Body of pancreas (tissue), 4 donors: ENCODE measurements around the gene COX6B1. TPM values are rescaled to one million over a fixed set of nuclear protein-coding genes. Genes with fewer than 3 reads are reported as not detected.

ENCODE experiments used
- ATAC-seq: fragments of 150-250 bp; one replicate; pipeline ENCODE4 v1.9.1; 2016
- DNase-seq, 4 donors: peaks; one replicate each; pipeline ENCODE4 v3.0.0-alpha.2; 2019
- H3K27ac ChIP-seq, 4 donors: fragments of 200-600 bp; sonication (generic); 1 replicate in 3 of 4; 2 replicates in 1 of 4; pipeline versions ENCODE4 v1.5.1 to v1.6.1; 2016 to 2019; ENCODE audit warnings: mild to moderate bottlenecking in 1 of 4, mixed read lengths in 1 of 4, moderate library complexity in 1 of 4
- H3K27me3 ChIP-seq, 2 donors: fragments of 200-600 bp; sonication (generic); one replicate each; pipeline ENCODE4 v1.6.0; 2016; ENCODE audit warnings: mild to moderate bottlenecking in 1 of 2
- H3K36me3 ChIP-seq, 2 donors: fragments of 200-600 bp; sonication (generic); replicated peaks in 1 of 2; 2 replicates each; pipeline ENCODE4 v1.5.1; 2016; ENCODE audit warnings: low read depth in 2 of 2; ENCODE audit not compliant: insufficient read depth in 1 of 2
- H3K4me1 ChIP-seq: fragments of 200-600 bp; sonication (generic); one replicate; pipeline ENCODE4 v1.6.0; 2016
- H3K4me3 ChIP-seq, 2 donors: fragments of 200-600 bp; sonication (generic); 1 replicate in 1 of 2; 2 replicates in 1 of 2; pipeline ENCODE4 v1.5.1; 2016 to 2019
- H3K9me3 ChIP-seq, 3 donors: fragments of 200-600 bp; sonication (generic); 1 replicate in 2 of 3; 2 replicates in 1 of 3; pipeline ENCODE4 v1.5.1; 2016
- POLR2A ChIP-seq, 3 donors: fragments of 450-650 bp; IDR thresholded peaks; one replicate each; pipeline ENCODE4 v1.6.1; 2016; ENCODE audit warnings: antibody characterized with exemption in 3 of 3, mild to moderate bottlenecking in 2 of 3
- WGBS, 2 donors: methylation state at CpG; one replicate each; pipeline ENCODE4 v1.1.5; 2017; 5-methylcytosine and 5-hydroxymethylcytosine counted together
- intact Hi-C: fragments of 100-400 bp; cut with DNase I; formaldehyde crosslinking; loops from one replicate; pipeline ENCODE4 v1.15.1; 2023
- total RNA-seq, 2 donors: library from RNA; depleted of rRNA; stranded (reverse); fragments of >200 nt; gene quantifications; one replicate each; pipeline ENCODE4 v1.1.0, GENCODE V29; 2016
- TF ChIP-seq, protein P1 (sequence below), 7 experiments: fragments of 450-650 bp in 4 of 7; fragments of 200-600 bp in 3 of 7; sonication (generic) in 3 of 7; IDR thresholded peaks; one replicate each; pipeline ENCODE4 v1.5.1; 2016 to 2019; ENCODE audit warnings: antibody characterized with exemption in 7 of 7

The COX6B1 gene
- total RNA-seq, 2 donors from 2014 or later: 134 to 151 TPM

DNA sequence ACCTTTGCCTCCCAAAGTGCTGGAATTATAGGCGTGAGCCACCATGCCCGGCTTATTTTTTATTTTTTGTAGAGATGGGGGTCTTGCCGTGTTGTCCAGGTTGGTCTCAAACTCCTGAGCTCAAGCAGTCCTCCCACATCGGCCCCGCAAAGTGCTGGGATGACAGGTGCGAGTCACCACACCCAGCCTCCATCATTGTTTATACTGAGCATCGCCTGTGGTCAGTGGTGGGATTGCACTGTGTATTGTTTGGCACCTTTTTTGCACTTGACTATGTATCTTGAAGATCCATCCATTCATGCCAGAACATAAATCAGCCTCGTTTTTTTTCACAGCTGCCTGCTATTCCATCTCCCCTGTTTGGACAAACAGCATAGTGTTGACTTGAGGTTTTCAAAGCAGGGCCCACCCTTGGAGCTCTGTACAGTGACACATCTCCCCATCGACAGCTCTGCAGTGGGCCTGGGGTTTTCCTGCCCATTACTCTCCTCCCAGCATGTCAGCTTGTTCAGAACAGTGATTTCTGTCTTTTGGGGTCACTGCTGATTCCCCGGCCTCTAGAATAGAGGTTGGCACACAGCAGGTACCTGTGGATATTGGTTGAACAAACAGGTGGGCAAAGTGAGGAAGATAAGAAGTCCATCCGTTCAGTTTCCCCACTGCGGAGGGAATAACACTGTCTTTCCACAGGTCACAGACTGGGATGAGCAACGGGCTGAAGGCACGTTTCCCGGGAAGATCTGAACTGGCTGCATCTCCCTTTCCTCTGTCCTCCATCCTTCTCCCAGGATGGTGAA, 10.0 kb downstream of the COX6B1 start:
- H3K27me3 ChIP-seq: no peaks in the 10 kb centered on the region
- 83 to 88% methylated on average over 14 to 15 of the region's 15 CpGs for WGBS, 2 donors
- peaks cover 4 to 38% of the 10 kb centered on the region in 2 donors for H3K36me3 ChIP-seq
- no peak overlapping the region for H3K27ac ChIP-seq
- ATAC-seq (no peak), DNase-seq (no peak)
- H3K4me1 ChIP-seq: no peaks in the 10 kb centered on the region
- no peak for TF ChIP-seq POLR2A (IDR thresholded peaks at IDR 0.05)
- TF ChIP-seq, protein P1, sequence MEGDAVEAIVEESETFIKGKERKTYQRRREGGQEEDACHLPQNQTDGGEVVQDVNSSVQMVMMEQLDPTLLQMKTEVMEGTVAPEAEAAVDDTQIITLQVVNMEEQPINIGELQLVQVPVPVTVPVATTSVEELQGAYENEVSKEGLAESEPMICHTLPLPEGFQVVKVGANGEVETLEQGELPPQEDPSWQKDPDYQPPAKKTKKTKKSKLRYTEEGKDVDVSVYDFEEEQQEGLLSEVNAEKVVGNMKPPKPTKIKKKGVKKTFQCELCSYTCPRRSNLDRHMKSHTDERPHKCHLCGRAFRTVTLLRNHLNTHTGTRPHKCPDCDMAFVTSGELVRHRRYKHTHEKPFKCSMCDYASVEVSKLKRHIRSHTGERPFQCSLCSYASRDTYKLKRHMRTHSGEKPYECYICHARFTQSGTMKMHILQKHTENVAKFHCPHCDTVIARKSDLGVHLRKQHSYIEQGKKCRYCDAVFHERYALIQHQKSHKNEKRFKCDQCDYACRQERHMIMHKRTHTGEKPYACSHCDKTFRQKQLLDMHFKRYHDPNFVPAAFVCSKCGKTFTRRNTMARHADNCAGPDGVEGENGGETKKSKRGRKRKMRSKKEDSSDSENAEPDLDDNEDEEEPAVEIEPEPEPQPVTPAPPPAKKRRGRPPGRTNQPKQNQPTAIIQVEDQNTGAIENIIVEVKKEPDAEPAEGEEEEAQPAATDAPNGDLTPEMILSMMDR (IDR thresholded peaks at IDR 0.05): no peak
- intact Hi-C loops: no loop called here
- H3K4me3 ChIP-seq: no peak overlapping the region
- no peaks in the 10 kb centered on the region for H3K9me3 ChIP-seq

DNA sequence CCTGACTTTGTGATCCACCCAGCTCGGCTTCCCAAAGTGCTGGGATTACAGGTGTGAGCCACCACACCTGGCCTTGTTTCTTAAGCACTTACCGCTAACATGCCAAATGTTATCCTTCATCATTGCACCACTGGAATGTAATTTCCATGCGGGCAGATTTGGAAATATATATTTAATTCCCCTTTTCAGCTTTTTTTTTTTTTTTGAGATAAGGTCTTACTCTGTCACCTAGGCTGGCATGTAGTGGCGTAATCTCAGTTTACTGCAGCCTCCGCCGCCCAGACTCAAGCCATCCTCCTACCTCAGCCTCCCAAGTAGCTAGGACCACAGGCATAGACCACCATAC, 13.8 kb downstream of the COX6B1 start:
- Histone ChIP-seq H3K27ac (no peak overlapping the region), H3K9me3 (no peaks in the 10 kb centered on the region), H3K36me3 (peaks cover 0 to 20% of the 10 kb centered on the region in 2 donors), H3K4me3 (no peak overlapping the region), H3K4me1 (no peaks in the 10 kb centered on the region), H3K27me3 (no peaks in the 10 kb centered on the region)
- 93 to 97% methylated on average over 6 of the region's 6 CpGs for WGBS, 2 donors
- ATAC-seq (no peak), DNase-seq (no peak)
- intact Hi-C loops: no loop called here
- TF ChIP-seq, protein P1 (IDR thresholded peaks at IDR 0.05): no peak
- TF ChIP-seq POLR2A (IDR thresholded peaks at IDR 0.05): no peak

DNA sequence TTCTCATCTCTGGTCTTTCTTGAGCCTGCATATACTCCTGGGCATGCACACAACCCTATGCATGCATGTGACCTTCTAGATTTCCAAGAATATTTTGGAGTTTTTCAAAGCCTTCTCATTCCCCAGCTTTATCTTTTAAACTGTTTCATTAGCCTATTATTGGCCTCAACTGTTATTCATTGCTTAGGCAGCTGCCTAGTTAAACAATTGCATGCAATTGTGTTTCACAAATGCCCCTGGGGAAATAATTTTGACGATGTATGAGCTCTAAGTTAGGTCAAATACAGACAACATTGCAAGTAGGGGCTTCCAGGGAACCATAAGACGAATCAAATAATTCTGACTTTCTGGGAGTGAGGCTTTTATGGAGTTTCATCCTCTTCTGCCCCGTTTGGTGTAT, 15.9 kb downstream of the COX6B1 start:
- no peak overlapping the region for H3K27ac ChIP-seq
- H3K4me1 ChIP-seq: no peaks in the 10 kb centered on the region
- H3K27me3 ChIP-seq: no peaks in the 10 kb centered on the region
- H3K9me3 ChIP-seq: no peaks in the 10 kb centered on the region
- ATAC-seq (no peak), DNase-seq (no peak)
- intact Hi-C loops: no loop called here
- no peak overlapping the region for H3K4me3 ChIP-seq
- peaks cover 0 to 8% of the 10 kb centered on the region in 2 donors for H3K36me3 ChIP-seq
- TF ChIP-seq, protein P1 (IDR thresholded peaks at IDR 0.05): no peak
- 80 to 82% methylated on average over 3 of the region's 3 CpGs for WGBS, 2 donors

DNA sequence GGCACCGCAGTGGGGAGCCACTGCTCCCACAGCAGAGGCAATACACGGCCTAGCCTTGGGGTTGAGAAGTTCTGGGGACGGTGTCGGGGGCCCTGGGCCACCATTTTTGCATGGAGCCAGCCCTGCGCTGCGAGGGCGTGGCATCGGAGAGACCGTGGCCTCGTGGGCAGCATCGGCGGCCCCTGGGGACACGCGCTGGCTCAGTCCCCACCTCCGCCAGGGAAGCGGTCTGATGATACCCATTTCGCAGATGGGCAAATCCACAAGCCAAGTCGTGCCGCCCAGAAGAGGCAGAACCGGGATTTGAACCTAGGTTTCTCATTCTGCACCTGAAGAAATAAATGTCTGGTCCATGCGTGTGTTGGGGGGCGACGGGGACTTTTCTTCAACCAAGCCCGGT, 17.0 kb downstream of the COX6B1 start:
- Histone ChIP-seq H3K9me3 (no peaks in the 10 kb centered on the region), H3K36me3 (peaks cover 0 to 3% of the 10 kb centered on the region in 2 donors), H3K27ac (no peak overlapping the region), H3K27me3 (no peaks in the 10 kb centered on the region), H3K4me3 (no peak overlapping the region), H3K4me1 (no peaks in the 10 kb centered on the region)
- TF ChIP-seq POLR2A (IDR thresholded peaks at IDR 0.05): no peak
- TF ChIP-seq, protein P1 (IDR thresholded peaks at IDR 0.05): no peak
- ATAC-seq (no peak), DNase-seq (no peak)
- WGBS, 2 donors: 89 to 94% methylated on average over 20 to 22 of the region's 24 CpGs
- intact Hi-C loops: no loop called here

DNA sequence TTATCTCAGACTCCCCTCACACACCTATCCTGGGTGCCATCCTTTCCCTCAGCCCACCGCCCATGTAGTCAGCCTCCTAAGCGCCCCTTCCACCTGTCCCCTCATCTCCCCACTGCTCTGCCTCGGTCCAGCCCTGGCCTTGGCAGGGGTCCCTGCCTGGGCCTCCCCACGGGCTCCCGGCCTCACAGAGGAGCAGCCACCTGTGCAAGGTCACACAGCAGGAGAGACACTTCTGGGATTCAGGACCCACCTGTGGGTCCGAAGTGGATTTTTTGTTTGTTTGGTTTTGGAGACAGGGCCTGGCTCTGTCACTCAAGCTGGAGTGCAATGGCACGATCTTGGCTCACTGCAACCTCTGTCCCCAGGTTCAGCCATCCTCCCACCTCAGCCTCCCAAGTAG, 17.5 kb downstream of the COX6B1 start:
- no peak for TF ChIP-seq POLR2A (IDR thresholded peaks at IDR 0.05)
- TF ChIP-seq, protein P1 (IDR thresholded peaks at IDR 0.05): no peak
- Histone ChIP-seq H3K27me3 (no peaks in the 10 kb centered on the region), H3K4me3 (no peak overlapping the region), H3K4me1 (no peaks in the 10 kb centered on the region), H3K27ac (no peak overlapping the region), H3K9me3 (no peaks in the 10 kb centered on the region), H3K36me3 (no peaks in the 10 kb centered on the region)
- DNase-seq (no peak), ATAC-seq (no peak)
- WGBS, 2 donors: 46 to 60% methylated on average over 7 of the region's 7 CpGs
- intact Hi-C loops: no loop called here
